BLaER1 (cell line): Measurements from ENCODE around the gene NHLH2.

Experiments used
- H3K27ac ChIP-seq: shearing (Covaris generic); formaldehyde crosslinking; 2 replicates; pipeline ENCODE4 v1.8.1; 2022
- H3K27me3 ChIP-seq: shearing (Covaris generic); formaldehyde crosslinking; 2 replicates; pipeline ENCODE4 v1.8.1; 2022
- H3K36me3 ChIP-seq: shearing (Covaris generic); formaldehyde crosslinking; 2 replicates; pipeline ENCODE4 v1.8.1; 2022
- H3K4me1 ChIP-seq: shearing (Covaris generic); formaldehyde crosslinking; 2 replicates; pipeline ENCODE4 v1.8.1; 2022
- H3K4me2 ChIP-seq: shearing (Covaris generic); formaldehyde crosslinking; 2 replicates; pipeline ENCODE4 v1.8.1; 2022
- H3K4me3 ChIP-seq: shearing (Covaris generic); formaldehyde crosslinking; 2 replicates; pipeline ENCODE4 v1.8.1; 2022
- H3K9ac ChIP-seq: shearing (Covaris generic); formaldehyde crosslinking; 2 replicates; pipeline ENCODE4 v1.8.1; 2022
- H3K9me3 ChIP-seq: shearing (Covaris generic); formaldehyde crosslinking; 2 replicates; pipeline ENCODE4 v1.8.1; 2022
- H4K20me1 ChIP-seq: shearing (Covaris generic); formaldehyde crosslinking; 2 replicates; pipeline ENCODE4 v1.8.1; 2022
- Cebpa-rat ChIP-seq: shearing (Covaris generic); IDR thresholded peaks from 2 replicates; pipeline ENCODE4 v1.8.1; 2022

The NHLH2 gene

DNA sequence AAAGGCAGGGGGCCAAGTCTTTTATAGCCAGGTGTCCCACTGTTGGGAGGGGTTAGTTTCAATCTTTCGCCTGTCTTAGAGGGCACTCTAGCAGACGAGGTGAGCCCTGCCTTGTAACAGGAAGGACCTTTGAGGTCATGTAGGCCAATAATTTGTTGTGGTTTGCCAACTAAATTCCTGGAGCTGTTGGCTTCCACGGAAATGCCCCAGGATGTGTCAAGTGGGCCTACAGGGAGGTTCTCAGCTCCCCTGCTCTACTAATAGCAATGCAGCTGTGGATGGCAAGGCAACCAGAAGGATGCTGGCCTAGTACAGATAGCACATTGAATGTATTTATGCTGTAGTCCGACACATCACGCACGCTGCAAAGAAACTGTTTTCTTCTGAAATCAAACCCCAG is 50.1 kb downstream of the NHLH2 start:
- H3K36me3 ChIP-seq = no peaks in the 10 kb centered on the region
- H3K27ac ChIP-seq = no peak overlapping the region
- H3K4me1 ChIP-seq = peaks cover 5% of the 10 kb centered on the region
- H3K4me3 ChIP-seq = no peak overlapping the region
- H3K9ac ChIP-seq = no peak overlapping the region
- no peaks in the 10 kb centered on the region for H3K9me3 ChIP-seq
- H3K27me3 ChIP-seq = no peaks in the 10 kb centered on the region
- H3K4me2 ChIP-seq = 0 out of 2 replicates have a peak overlapping the region, but pooled peaks have one; percentile 25
- no peak for TF ChIP-seq Cebpa-rat
- no peaks in the 10 kb centered on the region for H4K20me1 ChIP-seq

- H4K20me1 ChIP-seq = no peaks in the 10 kb centered on the region
- no peak overlapping the region for H3K27ac ChIP-seq
- H3K27me3 ChIP-seq = no peaks in the 10 kb centered on the region
- H3K4me2 ChIP-seq = no peak overlapping the region
- no peak for TF ChIP-seq Cebpa-rat
- no peaks in the 10 kb centered on the region for H3K36me3 ChIP-seq
- H3K9ac ChIP-seq = no peak overlapping the region
- H3K4me1 ChIP-seq = peaks cover 5% of the 10 kb centered on the region
- no peak overlapping the region for H3K4me3 ChIP-seq
- no peaks in the 10 kb centered on the region for H3K9me3 ChIP-seq
Observed at GRCh38 chr1:115790356-115790755, 50.6 kb downstream of the NHLH2 start.
